Activated naive CD4-positive, alpha-beta T cell treated with anti-CD3 and anti-CD28 coated beads for 36 hours (primary cell): ENCODE measurements around the gene ARHGEF19. TPM values are rescaled to one million over a fixed set of nuclear protein-coding genes. Genes with fewer than 3 reads are reported as not detected.

Experiments used
- CTCF ChIA-PET: fragments of 350-600 bp; sonication (Branson Sonifier 250); formaldehyde crosslinking; loops from one replicate; lab custom pipeline; 2021; ENCODE audit warnings: antibody characterized with exemption; lab: Charles Lee
- DNase-seq: peaks from one replicate; pipeline ENCODE4 v3.0.0-alpha.2; 2020
- H3K27ac Mint-ChIP-seq: one replicate; pipeline ENCODE4 v1.8.0; 2021; ENCODE audit warnings: mild to moderate bottlenecking, mixed read lengths
- H3K27me3 Mint-ChIP-seq: one replicate; pipeline ENCODE4 v1.8.0; 2021; ENCODE audit warnings: low read depth, mixed read lengths
- H3K36me3 Mint-ChIP-seq: one replicate; pipeline ENCODE4 v1.8.0; 2021; ENCODE audit warnings: low read depth, mixed read lengths
- H3K4me1 Mint-ChIP-seq: one replicate; pipeline ENCODE4 v1.8.0; 2021; ENCODE audit warnings: low read depth, mixed read lengths
- H3K4me3 Mint-ChIP-seq: one replicate; pipeline ENCODE4 v1.8.0; 2021; ENCODE audit warnings: mild to moderate bottlenecking, moderate library complexity, mixed read lengths
- H3K9me3 Mint-ChIP-seq: one replicate; pipeline ENCODE4 v1.8.0; 2021; ENCODE audit warnings: mixed read lengths
- intact Hi-C: fragments of 100-400 bp; cut with micrococcal nuclease; formaldehyde crosslinking; loops from one replicate; pipeline ENCODE4 v1.15.1; 2023
- total RNA-seq, 2 experiments: library from RNA; stranded (reverse); gene quantifications; one replicate each; pipeline ENCODE4 v1.2.3, GENCODE V29; 2021

ARHGEF19 gene
- total RNA-seq, 2 experiments from 2014 or later: 5.3 to 5.9 TPM

DNA sequence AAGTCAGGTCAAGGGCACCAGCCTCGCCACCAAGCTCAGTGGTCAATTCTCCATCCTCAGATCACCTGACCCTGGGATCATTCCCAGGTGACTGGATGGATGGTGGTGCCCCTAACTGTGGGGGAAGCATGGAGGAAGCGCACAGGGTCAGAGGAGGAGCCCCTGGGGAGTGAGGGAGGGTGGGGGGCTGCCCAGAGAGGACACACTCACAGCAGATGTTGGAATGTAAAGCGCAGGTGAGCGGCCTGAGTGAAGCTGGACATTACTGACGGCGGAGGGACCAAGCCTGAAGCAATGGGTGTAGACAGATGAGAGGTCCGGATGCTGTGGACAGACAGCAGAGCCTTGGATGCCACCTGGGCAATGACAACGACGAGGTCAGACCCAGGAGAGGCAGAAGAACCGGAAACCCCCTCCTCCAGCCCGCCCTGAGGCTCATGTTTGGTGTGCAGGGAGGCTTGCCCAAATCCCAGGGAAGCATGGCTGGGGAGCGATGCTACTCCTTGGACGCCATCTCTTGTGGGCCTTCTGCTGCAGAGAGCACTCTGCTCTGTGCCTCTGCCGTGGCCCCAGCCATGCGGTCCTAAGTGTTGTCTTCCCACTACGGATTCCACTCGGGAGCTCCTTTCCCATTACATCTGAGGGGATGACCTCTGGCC is 30.2 kb upstream of the ARHGEF19 start:
- intact Hi-C loops: no loop called here
- no peak for DNase-seq
- peaks cover 1% of the 10 kb centered on the region for H3K36me3 Mint-ChIP-seq

DNA sequence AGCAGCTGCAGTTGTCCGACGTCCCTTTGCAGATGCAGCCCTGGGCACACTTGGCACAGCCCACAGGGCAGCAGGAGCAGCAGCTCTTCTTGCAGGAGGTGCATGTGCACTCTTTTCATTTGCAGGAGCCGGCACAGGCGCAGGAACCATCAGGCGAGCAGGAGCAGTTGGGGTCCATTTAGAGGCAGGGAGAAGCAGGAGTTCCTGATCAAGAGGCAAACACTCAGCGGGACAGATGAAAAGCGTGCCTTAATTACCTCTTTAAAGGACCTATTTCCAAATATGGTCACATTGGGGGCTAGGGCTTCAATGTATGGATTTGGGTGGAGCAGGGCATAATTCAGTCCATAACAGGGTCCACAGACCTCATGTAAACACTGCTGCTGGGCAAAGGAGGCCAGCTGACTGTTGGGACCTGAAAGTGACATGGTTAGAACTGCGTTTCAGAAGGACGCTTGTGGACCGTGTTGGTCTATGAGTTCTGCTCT is 28.8 kb upstream of the ARHGEF19 start:
- DNase-seq: no peak
- no peaks in the 10 kb centered on the region for H3K27me3 Mint-ChIP-seq

More for the DNA sequence above, 30.2 kb upstream of the ARHGEF19 start:
- CTCF ChIA-PET: interaction anchor here (0.9 to 3.1 kb wide), 2 partner anchors 121 to 197 kb away, joined by 4 to 19 read pairs; no protein-coding TSS in a partner anchor
- no peaks in the 10 kb centered on the region for H3K9me3 Mint-ChIP-seq
- no peak overlapping the region for H3K4me3 Mint-ChIP-seq
- no peak overlapping the region for H3K27ac Mint-ChIP-seq
- H3K4me1 Mint-ChIP-seq: peaks cover 7% of the 10 kb centered on the region
- H3K27me3 Mint-ChIP-seq: no peaks in the 10 kb centered on the region

GRCh38 chr1:16239972-16240491 is 27.6 kb upstream of the ARHGEF19 start:
- CTCF ChIA-PET: interaction anchor here (0.9 kb wide), 1 partner anchor 15 kb away, joined by 4 read pairs; no protein-coding TSS in a partner anchor
- H3K4me1 Mint-ChIP-seq: peaks cover 17% of the 10 kb centered on the region

More for the DNA sequence above, 28.8 kb upstream of the ARHGEF19 start:
- no peak overlapping the region for H3K27ac Mint-ChIP-seq
- CTCF ChIA-PET: interaction anchor here (0.9 kb wide), 1 partner anchor 16 kb away, joined by 4 read pairs; no protein-coding TSS in a partner anchor
- H3K4me1 Mint-ChIP-seq: peaks cover 13% of the 10 kb centered on the region
- H3K36me3 Mint-ChIP-seq: no peaks in the 10 kb centered on the region
- no peaks in the 10 kb centered on the region for H3K9me3 Mint-ChIP-seq
- H3K4me3 Mint-ChIP-seq: no peak overlapping the region
- intact Hi-C loops: no loop called here

DNA sequence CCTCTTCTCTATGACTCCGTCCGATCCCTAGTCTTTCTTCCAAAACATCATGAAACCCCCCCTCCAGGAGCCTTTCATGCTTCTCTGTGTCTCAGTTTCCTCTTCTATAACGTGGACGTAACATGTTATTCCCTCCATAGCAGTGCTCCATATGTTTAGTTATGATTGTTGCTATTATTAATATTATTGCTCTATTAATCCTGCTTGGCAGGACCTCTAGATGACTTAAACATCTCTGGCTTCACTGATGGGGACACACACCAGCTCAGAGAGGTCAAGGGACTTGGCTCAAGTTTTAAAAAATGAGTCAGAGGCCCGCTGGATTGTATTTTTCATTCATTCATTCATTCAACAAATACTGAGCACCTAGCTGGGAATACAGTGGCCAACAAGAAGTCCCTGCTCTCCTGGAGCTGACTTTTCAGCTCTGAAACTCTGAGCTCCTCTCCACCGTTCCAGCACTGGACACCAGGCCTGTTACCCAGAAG is 24.9 kb upstream of the ARHGEF19 start:
- no peaks in the 10 kb centered on the region for H3K36me3 Mint-ChIP-seq
- no peak for DNase-seq
- H3K4me3 Mint-ChIP-seq: peak overlapping the region; percentile 84
- CTCF ChIA-PET: interaction anchor here (0.6 to 2.3 kb wide), 4 partner anchors 11 to 679 kb away, joined by 3 to 7 read pairs (median 5); no protein-coding TSS in a partner anchor
- peak overlapping the region; percentile 88 for H3K27ac Mint-ChIP-seq
- peaks cover 14% of the 10 kb centered on the region for H3K4me1 Mint-ChIP-seq
- no peaks in the 10 kb centered on the region for H3K27me3 Mint-ChIP-seq
- intact Hi-C loops: loop anchor here (1.0 to 10.0 kb wide), 5 partner anchors 20 to 403 kb away; partner anchors contain the start of gene SZRD1
- no peaks in the 10 kb centered on the region for H3K9me3 Mint-ChIP-seq

More at GRCh38 chr1:16239972-16240491, 27.6 kb upstream of the ARHGEF19 start:
- Mint-ChIP-seq H3K27me3 (no peaks in the 10 kb centered on the region), H3K9me3 (no peaks in the 10 kb centered on the region), H3K27ac (no peak overlapping the region), H3K4me3 (no peak overlapping the region), H3K36me3 (no peaks in the 10 kb centered on the region)
- no peak for DNase-seq
- intact Hi-C loops: loop anchor here (10.0 kb wide), 2 partner anchors 255 to 405 kb away; no protein-coding TSS in a partner anchor

- CTCF ChIA-PET: interaction anchor here (0.7 to 2.3 kb wide), 4 partner anchors 12 to 155 kb away, joined by 3 to 7 read pairs (median 6); no protein-coding TSS in a partner anchor
- H3K4me3 Mint-ChIP-seq: peak within 1 kb of the TSS; percentile 84
- no peaks in the 10 kb centered on the region for H3K9me3 Mint-ChIP-seq
- H3K36me3 Mint-ChIP-seq: no peaks in the 10 kb centered on the region
- peak within 1 kb of the TSS; percentile 88 for H3K27ac Mint-ChIP-seq
- H3K27me3 Mint-ChIP-seq: no peaks in the 10 kb centered on the region
- DNase-seq: peak; percentile 98
- intact Hi-C loops: loop anchor here (1.0 to 10.0 kb wide), 5 partner anchors 19 to 402 kb away; partner anchors contain the start of gene SZRD1
- H3K4me1 Mint-ChIP-seq: peaks cover 14% of the 10 kb centered on the region
These were observed 24.3 kb upstream of the ARHGEF19 start, which contains the start of gene CPLANE2 for GRCh38 chr1:16236511-16237342. Gene CPLANE2, minus strand, starts transcription at chr1:16237183. Its CDS starts 441 bp downstream, at chr1:16236742.

- Mint-ChIP-seq H3K4me3 (peak overlapping the region; percentile 84), H3K36me3 (no peaks in the 10 kb centered on the region), H3K27ac (peak overlapping the region; percentile 80), H3K9me3 (no peaks in the 10 kb centered on the region), H3K27me3 (no peaks in the 10 kb centered on the region), H3K4me1 (peaks cover 14% of the 10 kb centered on the region)
- CTCF ChIA-PET: interaction anchor here (0.9 to 2.3 kb wide), 3 partner anchors 11 to 155 kb away, joined by 3 to 7 read pairs (median 7); no protein-coding TSS in a partner anchor
- DNase-seq: peak; percentile 52
- intact Hi-C loops: loop anchor here (10.0 kb wide), 2 partner anchors 259 to 401 kb away; no protein-coding TSS in a partner anchor
These were observed 23.6 kb upstream of the ARHGEF19 start for GRCh38 chr1:16235944-16236510.

- H3K4me1 Mint-ChIP-seq: peaks cover 14% of the 10 kb centered on the region
- CTCF ChIA-PET: interaction anchor here (0.7 to 2.1 kb wide), 2 partner anchors 32 to 157 kb away, joined by 3 to 7 read pairs; no protein-coding TSS in a partner anchor
- H3K4me3 Mint-ChIP-seq: no peak overlapping the region
- no peaks in the 10 kb centered on the region for H3K36me3 Mint-ChIP-seq
- intact Hi-C loops: loop anchor here (10.0 kb wide), 2 partner anchors 259 to 401 kb away; no protein-coding TSS in a partner anchor
- DNase-seq: no peak
- H3K9me3 Mint-ChIP-seq: no peaks in the 10 kb centered on the region
- no peak overlapping the region for H3K27ac Mint-ChIP-seq
- no peaks in the 10 kb centered on the region for H3K27me3 Mint-ChIP-seq
These were observed 22.9 kb upstream of the ARHGEF19 start for GRCh38 chr1:16235347-16235746.

DNA sequence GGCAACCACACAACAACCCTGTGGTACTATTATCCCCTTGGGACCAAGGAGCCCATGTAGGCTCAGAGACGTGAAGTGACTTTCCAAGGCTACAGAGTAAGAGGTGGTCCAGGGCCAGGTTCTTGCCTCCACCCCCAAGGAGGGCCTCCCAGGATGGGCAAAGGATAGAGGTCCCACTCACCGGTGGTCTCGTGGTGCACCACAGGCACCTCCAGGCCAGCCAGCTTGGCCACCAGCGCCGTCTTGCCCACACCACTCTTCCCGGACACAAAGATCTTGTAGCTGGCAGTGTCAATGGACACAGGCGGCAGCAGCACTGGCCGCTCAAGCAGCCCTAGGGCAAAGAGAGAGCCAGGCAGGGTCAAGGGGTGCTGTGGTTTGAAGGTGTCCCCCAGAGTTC is 21.0 kb upstream of the ARHGEF19 start:
- no peak overlapping the region for H3K27ac Mint-ChIP-seq
- no peak overlapping the region for H3K4me3 Mint-ChIP-seq
- intact Hi-C loops: loop anchor here (10.0 kb wide), 2 partner anchors 261 to 399 kb away; no protein-coding TSS in a partner anchor
- H3K36me3 Mint-ChIP-seq: peaks cover 3% of the 10 kb centered on the region
- H3K27me3 Mint-ChIP-seq: peaks cover 5% of the 10 kb centered on the region
- no peak for DNase-seq
- peaks cover 14% of the 10 kb centered on the region for H3K4me1 Mint-ChIP-seq
- H3K9me3 Mint-ChIP-seq: no peaks in the 10 kb centered on the region
- CTCF ChIA-PET: interaction anchor here (2.1 kb wide), 1 partner anchor 155 kb away, joined by 7 read pairs; no protein-coding TSS in a partner anchor

DNA sequence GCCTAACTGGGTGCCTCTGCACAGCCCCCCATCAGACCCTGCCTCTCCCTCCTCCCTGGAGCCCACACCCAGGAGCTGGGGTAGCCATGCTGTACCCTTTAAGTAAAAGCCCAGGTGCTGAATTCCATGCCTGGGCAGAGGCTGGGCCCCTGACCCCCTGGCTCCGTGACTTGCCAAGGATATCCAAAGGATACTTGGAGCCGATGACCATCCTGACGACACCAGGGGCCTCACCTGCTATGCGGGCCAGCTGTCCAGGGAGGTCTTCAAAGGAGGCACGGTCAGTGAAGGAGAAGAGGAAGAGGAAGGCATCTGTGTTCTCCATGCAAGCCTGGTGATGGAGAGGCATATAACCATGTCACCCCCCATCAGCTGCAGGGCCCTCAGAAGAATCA is 19.9 kb upstream of the ARHGEF19 start:
- CTCF ChIA-PET: interaction anchor here (0.8 kb wide), 1 partner anchor 42 kb away, joined by 3 read pairs; no protein-coding TSS in a partner anchor
- no peak for DNase-seq
- H3K27ac Mint-ChIP-seq: no peak overlapping the region
- peaks cover 5% of the 10 kb centered on the region for H3K36me3 Mint-ChIP-seq
- H3K4me3 Mint-ChIP-seq: no peak overlapping the region
- intact Hi-C loops: loop anchor here (10.0 kb wide), 2 partner anchors 262 to 398 kb away; no protein-coding TSS in a partner anchor
- peaks cover 15% of the 10 kb centered on the region for H3K4me1 Mint-ChIP-seq
- H3K27me3 Mint-ChIP-seq: peaks cover 16% of the 10 kb centered on the region
- H3K9me3 Mint-ChIP-seq: no peaks in the 10 kb centered on the region

DNA sequence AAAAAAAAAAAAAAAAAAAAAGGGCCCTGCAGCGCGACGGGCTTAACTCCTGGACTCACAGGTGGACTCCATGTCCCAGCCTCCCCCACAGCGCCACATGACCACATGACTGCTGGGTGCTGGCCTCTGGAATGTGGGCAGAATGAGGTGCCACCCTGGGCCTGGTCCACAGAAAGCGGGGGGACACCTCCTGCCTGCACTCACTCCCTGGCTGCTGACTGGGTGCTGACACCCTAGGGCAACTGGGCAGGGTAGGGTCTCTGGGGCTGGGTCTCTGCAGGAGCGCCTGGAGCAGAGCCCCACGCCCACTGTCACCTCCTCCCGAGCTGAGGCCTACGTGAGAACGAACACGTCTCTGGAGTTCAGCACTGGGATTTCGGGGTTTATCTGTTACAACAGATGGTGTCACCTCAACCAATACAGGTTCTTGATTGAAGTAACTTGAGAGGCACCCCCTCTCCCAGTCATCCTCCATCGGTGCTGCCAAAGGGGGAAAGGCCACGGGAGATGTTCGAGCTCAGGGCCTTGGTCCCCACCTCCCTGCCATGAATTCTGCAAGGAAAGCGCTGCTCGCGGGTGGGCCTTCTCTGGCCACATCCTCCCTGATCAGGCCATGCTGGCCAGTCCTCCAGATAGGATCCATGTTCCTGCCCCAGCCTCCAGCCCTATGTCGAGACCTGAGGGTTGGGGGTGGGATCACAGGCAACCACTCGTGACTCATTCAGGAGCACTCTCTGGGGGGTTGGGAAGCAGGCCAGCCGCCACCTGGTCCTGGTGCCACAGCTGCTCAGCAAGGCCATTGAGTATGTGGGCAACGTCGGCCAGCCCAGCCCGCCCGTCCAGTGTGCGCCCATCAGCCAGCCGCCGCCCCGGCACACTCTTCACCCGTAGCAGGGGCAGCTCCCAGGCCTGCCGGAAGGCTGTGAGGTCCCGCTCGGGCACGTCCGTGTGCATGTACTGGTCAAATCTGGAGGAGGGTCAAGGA is 19.2 kb upstream of the ARHGEF19 start:
- intact Hi-C loops: loop anchor here (10.0 kb wide), 2 partner anchors 263 to 397 kb away; no protein-coding TSS in a partner anchor
- Mint-ChIP-seq H3K27me3 (peaks cover 20% of the 10 kb centered on the region), H3K4me3 (no peak overlapping the region), H3K27ac (no peak overlapping the region), H3K9me3 (no peaks in the 10 kb centered on the region), H3K36me3 (peaks cover 6% of the 10 kb centered on the region), H3K4me1 (peaks cover 16% of the 10 kb centered on the region)
- CTCF ChIA-PET: interaction anchor here (0.8 kb wide), 1 partner anchor 42 kb away, joined by 3 read pairs; no protein-coding TSS in a partner anchor
- no peak for DNase-seq
